SK-N-SH (cell line): ENCODE data around the gene CLDN6. TPM values are rescaled to one million over a fixed set of nuclear protein-coding genes. Genes with fewer than 3 reads are reported as not detected.

ENCODE experiments used
- CTCF ChIA-PET: fragments of 300-600, 350-600 bp; formaldehyde crosslinking; extraction: SDS; loops from one replicate; lab custom pipeline; 2021; lab: Yijun Ruan, JAX
- POLR2A ChIA-PET: fragments of 350-600 bp; sonication (Branson Sonifier 250); formaldehyde crosslinking; extraction: SDS; loops from one replicate; lab custom pipeline; 2020; ENCODE audit warnings: antibody characterized with exemption, inconsistent platforms; lab: Yijun Ruan, JAX
- DNase-seq: peaks from one replicate; pipeline ENCODE4 v3.0.0; 2012
- H2AFZ ChIP-seq: fragments of 200-600 bp; sonication (generic); 2 replicates; pipeline ENCODE4 v1.8.1; 2016; ENCODE audit warnings: antibody characterized with exemption, mild to moderate bottlenecking, low read depth
- H3F3A ChIP-seq: fragments of 200-600 bp; sonication (generic); replicated peaks from 2 replicates; pipeline ENCODE3; 2016; ENCODE audit warnings: antibody characterized with exemption, mild to moderate bottlenecking; ENCODE audit not compliant: insufficient read depth
- H3K27ac ChIP-seq, 2 experiments: fragments of 200-500 bp in 1 of 2; fragments of 200-600 bp in 1 of 2; sonication (Bioruptor generic) in 1 of 2; sonication (generic), shearing (Covaris generic) in 1 of 2; 2 replicates each; pipeline versions ENCODE4 v1.5.1 to v1.6.1; 2014 to 2016; ENCODE audit warnings: low read depth in 2 of 2, inconsistent platforms in 1 of 2, low read length in 1 of 2, mild to moderate bottlenecking in 1 of 2, mixed read lengths in 1 of 2
- H3K27me3 ChIP-seq: fragments of 200-600 bp; sonication (generic), shearing (Covaris generic); 2 replicates; pipeline ENCODE4 v1.6.1; 2016; ENCODE audit warnings: mixed run types; ENCODE audit not compliant: insufficient read depth
- H3K36me3 ChIP-seq, 2 experiments: fragments of 200-500 bp in 1 of 2; fragments of 200-600 bp in 1 of 2; sonication (Bioruptor generic) in 1 of 2; sonication (generic) in 1 of 2; replicated peaks in 1 of 2; 2 replicates each; pipeline versions ENCODE3 to v1.5.1; 2014 to 2016; ENCODE audit warnings: low read length in 1 of 2, mild to moderate bottlenecking in 1 of 2; ENCODE audit not compliant: insufficient read depth in 2 of 2, control insufficient read depth in 1 of 2
- H3K4me1 ChIP-seq, 2 experiments: fragments of 200-500 bp in 1 of 2; fragments of 200-600 bp in 1 of 2; sonication (Bioruptor generic) in 1 of 2; sonication (generic), shearing (Covaris generic) in 1 of 2; 2 replicates each; pipeline versions ENCODE4 v1.5.1 to v1.6.1; 2014 to 2016; ENCODE audit warnings: low read depth in 1 of 2, low read length in 1 of 2, mixed run types in 1 of 2; ENCODE audit not compliant: insufficient read depth in 2 of 2, control insufficient read depth in 1 of 2
- H3K4me2 ChIP-seq: fragments of 200-600 bp; sonication (generic), shearing (Covaris generic); 2 replicates; pipeline ENCODE4 v1.6.1; 2017; ENCODE audit warnings: mixed run types
- H3K4me3 ChIP-seq, 2 experiments: fragments of 200-500 bp in 1 of 2; fragments of 200-600 bp in 1 of 2; sonication (Bioruptor generic) in 1 of 2; sonication (generic), shearing (Covaris generic) in 1 of 2; 2 replicates each; pipeline versions ENCODE4 v1.5.1 to v1.8.1; 2014 to 2016; ENCODE audit warnings: low read depth in 2 of 2, inconsistent platforms in 1 of 2, low read length in 1 of 2, mild to moderate bottlenecking in 1 of 2, mixed read lengths in 1 of 2, moderate library complexity in 1 of 2
- H3K79me2 ChIP-seq: fragments of 200-600 bp; sonication (generic); 2 replicates; pipeline ENCODE4 v1.8.1; 2017; ENCODE audit warnings: mild to moderate bottlenecking; ENCODE audit not compliant: insufficient read depth
- H3K9ac ChIP-seq: fragments of 200-600 bp; sonication (generic); 2 replicates; pipeline ENCODE4 v1.6.1; 2017; ENCODE audit warnings: mixed run types
- H3K9me2 ChIP-seq: fragments of 200-600 bp; sonication (generic); 2 replicates; pipeline ENCODE4 v1.6.1; 2017; ENCODE audit warnings: mixed run types
- H3K9me3 ChIP-seq: fragments of 200-600 bp; sonication (generic); 2 replicates; pipeline ENCODE4 v1.6.1; 2017; ENCODE audit warnings: mixed run types, mild to moderate bottlenecking, moderate library complexity
- H4K20me1 ChIP-seq: fragments of 200-600 bp; sonication (generic); 2 replicates; pipeline ENCODE4 v1.6.1; 2017; ENCODE audit warnings: mild to moderate bottlenecking, mixed run types; ENCODE audit not compliant: insufficient read depth
- CHD2 ChIP-seq: fragments of 150-350 bp; IDR thresholded peaks from 2 replicates; pipeline ENCODE4 v1.6.1; 2018; ENCODE audit warnings: low read length; ENCODE audit not compliant: partially characterized antibody
- ELF1 ChIP-seq: IDR thresholded peaks from 2 replicates; pipeline ENCODE4 v1.4.0; 2012
- EP300 ChIP-seq, 2 experiments: IDR thresholded peaks; 2 replicates each; pipeline versions ENCODE4 v1.4.0 to v1.6.1; 2012; ENCODE audit warnings: borderline replicate concordance in 1 of 2, low read depth in 1 of 2, low read length in 1 of 2
- EZH2phosphoT487 ChIP-seq: fragments of 200-600 bp; sonication (generic); IDR thresholded peaks from 2 replicates; pipeline ENCODE4 v1.6.1; 2017; ENCODE audit warnings: low read depth, mixed run types, mild to moderate bottlenecking, antibody characterized with exemption, moderate library complexity, borderline replicate concordance
- FOSL2 ChIP-seq: IDR thresholded peaks from 2 replicates; pipeline ENCODE4 v1.4.0; 2012; ENCODE audit warnings: low read depth, mild to moderate bottlenecking, moderate library complexity, borderline replicate concordance
- GABPA ChIP-seq: IDR thresholded peaks from 2 replicates; pipeline ENCODE4 v1.4.0; 2012; ENCODE audit warnings: low read depth, mild to moderate bottlenecking
- GATA2 ChIP-seq: sonication (generic); formaldehyde crosslinking; IDR thresholded peaks from 2 replicates; pipeline ENCODE4 v1.5.0; 2020; ENCODE audit warnings: mild to moderate bottlenecking, missing genetic modification reagents
- JUND ChIP-seq: IDR thresholded peaks from 2 replicates; pipeline ENCODE4 v1.4.0; 2012
- MEF2A ChIP-seq: IDR thresholded peaks from 2 replicates; pipeline ENCODE4 v1.4.0; 2012; ENCODE audit warnings: low read depth, borderline replicate concordance
- RAD21 ChIP-seq: IDR thresholded peaks from 2 replicates; pipeline ENCODE4 v1.6.1; 2012; ENCODE audit warnings: mild to moderate bottlenecking, low read length
- REST ChIP-seq: IDR thresholded peaks from 2 replicates; pipeline ENCODE4 v1.6.1; 2012; ENCODE audit warnings: mild to moderate bottlenecking, low read depth, low read length, moderate library complexity
- SIN3A ChIP-seq: IDR thresholded peaks from 2 replicates; pipeline ENCODE4 v1.6.1; 2012; ENCODE audit warnings: low read depth, mild to moderate bottlenecking, low read length, moderate library complexity, borderline replicate concordance
- SMC3 ChIP-seq: IDR thresholded peaks from 2 replicates; pipeline ENCODE4 v1.6.1; 2012; ENCODE audit warnings: low read depth, low read length, improper control_type of control experiment
- TEAD4 ChIP-seq: IDR thresholded peaks from 2 replicates; pipeline ENCODE4 v1.4.0; 2012; ENCODE audit warnings: mild to moderate bottlenecking, borderline replicate concordance; ENCODE audit not compliant: insufficient read depth
- YY1 ChIP-seq: IDR thresholded peaks from 2 replicates; pipeline ENCODE4 v1.4.0; 2012; ENCODE audit warnings: low read depth, mild to moderate bottlenecking
- WGBS: methylation state at CpG from one replicate; pipeline ENCODE4 v1.1.6; 2017; ENCODE audit warnings: low lambda C conversion rate; 5-methylcytosine and 5-hydroxymethylcytosine counted together
- polyA plus RNA-seq, 3 experiments: library from polyadenylated mRNA; depleted of rRNA; stranded (reverse); fragments of >200 nt; gene quantifications; 2 replicates each; pipeline ENCODE4 v1.2.3, GENCODE V29; 2012
- TF ChIP-seq, protein P1 (sequence below): IDR thresholded peaks from 2 replicates; pipeline ENCODE4 v1.4.0; 2012; ENCODE audit warnings: low read depth
- TF ChIP-seq, protein P2 (sequence below): IDR thresholded peaks from 2 replicates; pipeline ENCODE4 v1.4.0; 2012; ENCODE audit warnings: low read depth, borderline replicate concordance
- TF ChIP-seq, protein P3 (sequence below): fragments of 150-350 bp; IDR thresholded peaks from 2 replicates; pipeline ENCODE4 v1.6.1; 2017; ENCODE audit warnings: antibody characterized with exemption, low read length, low read depth, borderline replicate concordance

The CLDN6 gene
- polyA plus RNA-seq, 1 of the 3 experiments (the other 2 are of a cell fraction) = 0.20 TPM

DNA sequence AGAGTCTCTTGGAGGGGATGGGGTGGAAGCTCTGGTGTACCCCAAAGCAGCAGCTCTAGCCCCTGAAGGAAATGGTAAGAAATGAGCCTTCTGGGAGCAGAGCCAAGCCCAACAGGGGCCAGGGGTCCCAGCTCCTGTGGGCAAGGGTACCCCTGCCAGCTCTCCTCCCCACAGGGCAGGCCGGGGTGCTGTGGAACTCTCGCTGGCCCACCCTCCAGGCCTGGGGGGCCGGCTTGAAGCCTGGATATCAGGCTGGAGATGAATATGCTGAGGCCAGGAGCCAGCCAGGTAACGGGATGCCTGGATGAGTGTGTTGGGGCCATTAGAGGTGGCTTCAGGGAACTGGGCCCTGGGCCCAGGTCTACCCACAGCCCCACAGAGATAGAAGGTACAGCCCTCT, 17.4 kb downstream of the CLDN6 start:
- no peaks in the 10 kb centered on the region for H4K20me1 ChIP-seq
- no peaks in the 10 kb centered on the region for H3K27me3 ChIP-seq
- H3K36me3 ChIP-seq = no peaks in the 10 kb centered on the region
- WGBS = 52% methylated on average over 2 of the region's 4 CpGs
- no peak overlapping the region for H3K9ac ChIP-seq
- ChIA-PET CTCF (interaction anchor here (1.4 to 1.9 kb wide), 2 partner anchors 19 to 31 kb away, joined by 4 to 6 read pairs; no protein-coding TSS in a partner anchor), POLR2A (interaction anchor here (1.4 kb wide), 1 partner anchor 20 kb away, joined by 4 read pairs; the partner anchor contains the start of gene PKMYT1)
- no peak for DNase-seq
- no peaks in the 10 kb centered on the region for H3K9me3 ChIP-seq
- no peak overlapping the region for H3K4me3 ChIP-seq
- no peak for TF ChIP-seq MEF2A
- no peak for TF ChIP-seq REST
- TF ChIP-seq RAD21 = no peak
- no peak for TF ChIP-seq GATA2
- no peak for TF ChIP-seq JUND
- TF ChIP-seq EZH2phosphoT487 = no peak
- TF ChIP-seq TEAD4 = no peak
- TF ChIP-seq YY1 = no peak
- no peak for TF ChIP-seq EP300 (IDR thresholded peaks at IDR 0.05; ENCODE audit: borderline replicate concordance in 1 of 2, low read depth in 1 of 2, low read length in 1 of 2)
- no peak for TF ChIP-seq SIN3A
- TF ChIP-seq FOSL2 = no peak
- TF ChIP-seq, protein P1, sequence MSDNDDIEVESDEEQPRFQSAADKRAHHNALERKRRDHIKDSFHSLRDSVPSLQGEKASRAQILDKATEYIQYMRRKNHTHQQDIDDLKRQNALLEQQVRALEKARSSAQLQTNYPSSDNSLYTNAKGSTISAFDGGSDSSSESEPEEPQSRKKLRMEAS = no peak
- no peak for TF ChIP-seq SMC3
- TF ChIP-seq, protein P2, sequence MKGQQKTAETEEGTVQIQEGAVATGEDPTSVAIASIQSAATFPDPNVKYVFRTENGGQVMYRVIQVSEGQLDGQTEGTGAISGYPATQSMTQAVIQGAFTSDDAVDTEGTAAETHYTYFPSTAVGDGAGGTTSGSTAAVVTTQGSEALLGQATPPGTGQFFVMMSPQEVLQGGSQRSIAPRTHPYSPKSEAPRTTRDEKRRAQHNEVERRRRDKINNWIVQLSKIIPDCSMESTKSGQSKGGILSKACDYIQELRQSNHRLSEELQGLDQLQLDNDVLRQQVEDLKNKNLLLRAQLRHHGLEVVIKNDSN = no peak
- TF ChIP-seq CHD2 = no peak
- TF ChIP-seq GABPA = no peak
- TF ChIP-seq, protein P3, sequence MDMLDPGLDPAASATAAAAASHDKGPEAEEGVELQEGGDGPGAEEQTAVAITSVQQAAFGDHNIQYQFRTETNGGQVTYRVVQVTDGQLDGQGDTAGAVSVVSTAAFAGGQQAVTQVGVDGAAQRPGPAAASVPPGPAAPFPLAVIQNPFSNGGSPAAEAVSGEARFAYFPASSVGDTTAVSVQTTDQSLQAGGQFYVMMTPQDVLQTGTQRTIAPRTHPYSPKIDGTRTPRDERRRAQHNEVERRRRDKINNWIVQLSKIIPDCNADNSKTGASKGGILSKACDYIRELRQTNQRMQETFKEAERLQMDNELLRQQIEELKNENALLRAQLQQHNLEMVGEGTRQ = no peak
- no peak for TF ChIP-seq ELF1
- no peaks in the 10 kb centered on the region for H3K79me2 ChIP-seq
- H3K27ac ChIP-seq = no peak overlapping the region
- peaks cover 6% of the 10 kb centered on the region for H3F3A ChIP-seq
- H3K4me2 ChIP-seq = no peak overlapping the region
- no peak overlapping the region for H2AFZ ChIP-seq
- no peaks in the 10 kb centered on the region for H3K9me2 ChIP-seq
- peaks cover 0 to 3% of the 10 kb centered on the region in 2 experiments; a peak in 1 of 4 replicates for H3K4me1 ChIP-seq
